Occipital lobe (tissue), 2 donors: ENCODE data around the gene MID1. TPM values are rescaled to one million over a fixed set of nuclear protein-coding genes. Genes with fewer than 3 reads are reported as not detected.

ENCODE experiments used
- DNase-seq: peaks from one replicate; lab custom pipeline; 2025; lab: John Stamatoyannopoulos, UW
- total RNA-seq: library from RNA; depleted of rRNA; stranded (reverse); fragments of >200 nt; gene quantifications from one replicate; pipeline ENCODE4 v1.2.3, GENCODE V29; 2014

Gene MID1
- total RNA-seq, 1 donor from 2014 or later = 24.6 TPM

DNA sequence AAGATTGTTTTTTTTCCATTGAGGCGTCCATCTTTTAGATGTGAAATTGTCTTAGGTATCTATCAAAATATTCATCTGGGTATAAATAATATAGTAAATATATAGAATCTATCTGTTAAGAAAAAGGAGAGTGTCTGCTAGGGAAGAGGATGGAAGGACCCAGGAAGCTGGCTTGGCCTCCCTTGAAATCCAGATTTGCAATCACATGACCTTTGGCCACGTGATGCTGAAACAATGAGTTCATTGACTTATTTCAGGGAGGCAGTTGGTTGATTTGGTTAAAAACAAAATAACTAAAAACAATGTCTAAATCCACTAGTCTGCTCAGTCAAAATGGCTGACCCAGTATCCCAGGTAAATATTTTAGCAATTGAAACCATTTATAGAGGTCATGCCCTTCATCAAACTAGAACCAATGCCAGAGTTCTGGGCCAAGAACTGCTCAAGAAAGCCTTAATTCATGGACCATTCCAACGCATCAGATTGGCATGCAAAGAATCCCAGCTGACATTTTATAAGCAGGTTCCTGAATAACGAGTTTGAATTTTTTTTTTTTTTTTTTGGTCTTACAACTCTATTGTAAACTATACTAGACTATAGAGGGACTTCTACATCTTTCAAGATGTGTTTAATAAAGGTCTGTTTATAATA is 172.7 kb downstream of the MID1 start:
- no peak for DNase-seq

DNA sequence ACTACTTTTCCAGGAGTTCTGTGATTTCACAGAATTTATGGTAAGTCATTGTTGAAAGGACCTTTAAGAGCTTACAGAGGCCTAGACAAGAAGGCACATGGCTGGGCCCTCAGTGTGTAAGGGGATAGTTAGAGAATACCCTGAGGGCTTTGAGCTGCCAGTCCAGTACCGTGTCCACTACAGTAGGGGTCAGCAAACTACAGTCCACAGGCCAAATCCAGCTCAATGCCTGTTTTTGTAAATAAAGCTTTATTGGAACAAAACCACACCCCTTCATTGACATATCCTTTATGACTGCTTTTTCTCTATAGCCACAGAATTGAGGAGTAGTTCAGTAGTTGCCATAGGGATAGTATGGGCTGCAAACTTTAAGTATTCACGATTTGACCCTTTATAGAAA is 176.2 kb downstream of the MID1 start:
- DNase-seq = no peak

DNA sequence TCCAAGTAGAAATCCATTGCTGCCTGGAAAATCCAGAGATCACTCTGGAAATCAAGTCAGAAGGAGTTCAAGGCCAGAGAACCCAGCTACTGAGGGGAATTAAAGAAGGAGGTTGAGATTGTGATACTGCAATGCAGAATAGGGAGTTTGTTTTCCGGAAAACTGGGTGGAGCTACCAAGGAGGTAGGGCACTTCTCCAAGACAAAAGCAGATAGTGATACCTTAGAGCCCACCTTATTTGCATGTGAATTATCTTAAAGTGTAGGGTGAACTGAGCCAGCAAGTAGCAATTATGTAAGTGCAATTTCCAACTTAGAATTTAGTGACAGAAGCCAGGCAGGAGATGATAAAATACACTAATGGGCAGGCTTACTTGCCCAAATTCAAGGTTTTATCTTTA is 178.9 kb downstream of the MID1 start:
- DNase-seq = no peak

DNA sequence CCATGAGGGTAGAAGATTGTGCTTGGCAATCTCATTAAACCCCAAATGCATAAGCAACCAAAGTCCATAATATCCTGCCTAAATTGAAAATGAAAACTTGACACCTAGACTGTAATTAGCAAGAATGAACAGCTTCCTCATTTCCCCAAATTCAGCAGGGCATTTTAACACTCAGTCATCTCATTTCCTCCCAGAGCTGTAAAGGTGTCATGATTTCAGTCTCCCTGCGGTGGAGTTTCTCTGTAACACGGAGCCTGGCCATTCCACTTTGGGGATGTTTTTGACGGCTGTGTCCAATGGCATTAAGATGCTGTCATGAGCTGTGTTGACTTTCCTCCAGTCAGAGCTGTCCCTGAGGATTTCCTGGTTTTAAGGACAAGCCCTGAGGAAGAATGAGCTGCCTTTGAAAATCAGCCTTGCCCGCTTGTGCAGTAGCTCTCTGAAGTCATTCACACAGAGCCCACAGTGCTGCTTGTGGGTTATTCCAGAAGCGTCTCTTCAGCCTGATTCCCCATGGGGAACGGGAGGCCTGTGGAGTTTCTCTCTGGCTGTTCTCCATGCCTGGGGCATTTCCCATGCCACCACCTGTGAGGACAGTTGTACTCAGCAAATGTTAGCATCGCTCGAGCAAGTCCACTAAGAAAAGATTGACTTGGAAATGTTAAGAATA is 187.0 kb downstream of the MID1 start:
- DNase-seq = no peak

DNA sequence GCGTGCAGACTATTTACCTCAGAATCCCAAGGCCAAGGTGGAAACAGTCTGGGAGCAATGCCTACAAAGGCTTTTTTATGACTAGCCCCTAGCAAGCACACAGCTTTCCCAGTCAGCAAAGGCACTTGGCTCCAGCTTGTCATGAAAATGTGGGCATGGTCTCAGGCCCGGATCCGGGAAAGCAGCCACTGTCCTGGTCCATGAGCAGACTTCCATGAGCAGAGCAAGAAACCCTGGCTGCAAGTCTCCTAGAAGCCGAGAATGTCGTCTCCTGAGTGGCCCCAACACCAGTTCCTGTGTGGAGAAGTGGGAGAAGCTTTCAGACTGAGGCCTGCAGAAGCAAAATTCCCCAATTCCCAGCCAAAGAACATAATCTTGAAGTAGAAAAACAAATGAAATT is 190.5 kb downstream of the MID1 start:
- DNase-seq = no peak

DNA sequence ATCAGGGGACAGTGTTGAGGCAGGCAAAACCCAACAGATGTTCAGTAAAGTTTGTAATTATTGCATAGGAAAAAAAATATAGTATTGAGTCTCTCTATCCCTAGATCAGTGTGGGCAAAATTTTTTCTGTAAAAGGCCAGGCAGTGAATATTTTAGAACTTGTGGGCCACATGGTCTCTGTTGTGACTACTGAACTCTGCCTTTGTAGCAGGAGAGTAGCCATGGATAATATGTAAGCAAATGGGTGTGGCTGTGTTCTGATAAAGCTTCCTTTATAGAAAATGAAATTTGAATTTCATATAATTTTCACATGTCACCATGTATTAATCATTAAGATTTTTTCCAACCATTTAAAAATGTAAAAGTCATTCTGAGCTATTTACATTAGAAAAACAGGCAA is 193.1 kb downstream of the MID1 start:
- no peak for DNase-seq

DNA sequence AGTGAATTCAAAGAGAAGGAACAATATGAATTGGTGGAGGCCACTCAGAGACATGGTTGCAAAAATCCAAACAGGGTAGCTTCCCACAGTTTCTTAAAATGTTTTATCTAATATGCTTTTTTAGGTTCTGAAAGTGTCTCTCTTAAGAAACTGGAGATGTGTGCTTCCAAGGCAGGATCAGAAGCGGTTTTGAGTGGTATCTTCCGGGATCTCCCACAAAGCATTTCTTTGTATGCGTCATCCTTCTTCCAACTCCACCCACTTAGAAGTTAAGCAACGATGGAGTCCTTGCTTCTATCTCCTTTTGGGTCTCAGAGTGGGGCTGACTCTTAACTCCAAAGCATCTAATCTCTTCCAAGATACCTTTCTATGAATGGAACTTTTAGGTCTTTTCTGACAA is 196.7 kb downstream of the MID1 start:
- no peak for DNase-seq

DNA sequence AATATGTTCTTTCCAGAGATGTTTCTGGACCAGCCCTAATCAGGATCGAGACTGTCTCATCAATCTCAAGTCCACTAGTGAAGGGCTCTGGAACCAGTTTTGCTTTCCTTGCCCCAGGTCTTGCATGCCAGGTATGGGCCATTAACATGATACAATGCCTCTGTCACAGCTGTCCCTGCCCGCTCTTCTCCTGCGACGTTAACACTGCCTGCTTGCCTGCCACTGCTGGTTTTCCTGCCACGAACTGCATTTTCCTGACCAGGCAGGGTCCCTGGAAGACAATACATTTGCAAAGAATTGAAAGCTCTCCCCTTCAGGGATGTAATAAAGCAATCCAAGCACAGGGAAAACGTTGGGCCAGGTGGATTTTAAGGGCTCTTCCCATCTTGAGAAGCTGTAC is 200.3 kb downstream of the MID1 start:
- DNase-seq = no peak

DNA sequence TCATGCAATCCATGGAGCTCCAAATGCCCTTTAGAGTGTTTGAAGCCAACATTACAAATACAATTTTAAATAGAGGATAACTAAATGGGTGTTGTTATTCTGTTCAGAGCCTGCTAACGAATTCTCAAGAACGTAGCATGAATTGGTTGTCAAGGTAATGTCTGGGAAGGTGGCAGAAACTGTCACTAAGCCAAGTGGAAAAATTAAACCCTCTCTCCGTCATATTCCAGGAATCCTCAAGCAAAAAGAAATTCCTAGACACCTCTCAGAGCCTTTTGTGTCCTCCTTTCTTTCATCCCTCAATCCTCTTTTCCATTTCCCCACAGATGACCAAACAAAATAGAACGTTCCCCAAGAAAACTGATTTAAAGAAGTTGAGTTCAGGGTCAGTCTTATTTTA is 204.0 kb downstream of the MID1 start:
- DNase-seq = no peak

DNA sequence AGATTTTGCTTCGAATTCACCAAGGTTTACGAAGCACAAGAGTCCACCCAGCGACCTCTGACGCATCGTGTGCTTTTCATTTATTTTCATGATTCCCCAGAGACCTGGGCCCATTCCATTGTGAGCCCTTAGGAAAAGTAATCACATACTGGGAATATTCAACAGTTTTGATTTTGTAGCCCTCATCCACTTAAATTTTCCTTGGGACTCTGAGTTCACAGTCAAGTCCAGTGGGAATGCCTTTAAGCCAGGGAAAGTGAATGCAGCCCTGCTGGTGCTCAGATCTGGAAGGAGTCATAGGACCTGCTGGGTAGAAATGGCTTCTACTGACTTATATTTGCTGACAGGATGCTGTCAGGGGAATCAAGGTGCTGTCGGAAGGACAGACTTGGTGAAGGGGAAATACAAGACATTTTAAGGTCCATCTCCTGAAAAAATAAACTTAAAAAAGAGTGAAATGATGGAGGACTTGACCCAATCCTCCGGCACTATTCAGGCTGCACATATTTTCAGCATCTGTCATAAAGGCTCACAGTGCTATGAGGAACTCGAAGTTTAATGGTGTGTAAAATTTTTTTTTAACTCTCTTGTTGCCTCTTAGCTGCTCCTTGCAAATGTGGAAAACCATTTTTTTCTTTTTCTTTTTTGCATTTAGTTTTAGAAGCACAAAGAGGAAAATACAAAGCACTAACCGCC is 204.9 kb downstream of the MID1 start:
- DNase-seq = no peak

DNA sequence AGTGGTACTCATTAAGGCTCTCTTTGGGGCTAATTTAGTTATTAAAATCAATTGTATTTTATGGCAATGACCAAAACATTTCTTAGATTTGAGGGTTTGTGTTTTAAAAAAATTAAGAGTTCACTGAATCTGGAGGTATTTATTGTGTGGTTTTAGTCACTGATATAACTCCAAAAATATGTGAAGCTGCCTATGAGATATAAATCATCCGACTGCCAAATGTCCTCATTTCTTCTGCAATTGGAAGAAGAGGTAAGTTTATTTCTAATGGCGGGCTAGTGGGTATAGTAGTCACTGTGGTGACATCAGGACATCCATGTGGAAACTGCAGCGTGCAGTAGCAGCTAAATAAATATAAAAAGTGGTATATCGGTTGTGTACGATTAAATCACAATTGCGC is 205.5 kb downstream of the MID1 start:
- no peak for DNase-seq

DNA sequence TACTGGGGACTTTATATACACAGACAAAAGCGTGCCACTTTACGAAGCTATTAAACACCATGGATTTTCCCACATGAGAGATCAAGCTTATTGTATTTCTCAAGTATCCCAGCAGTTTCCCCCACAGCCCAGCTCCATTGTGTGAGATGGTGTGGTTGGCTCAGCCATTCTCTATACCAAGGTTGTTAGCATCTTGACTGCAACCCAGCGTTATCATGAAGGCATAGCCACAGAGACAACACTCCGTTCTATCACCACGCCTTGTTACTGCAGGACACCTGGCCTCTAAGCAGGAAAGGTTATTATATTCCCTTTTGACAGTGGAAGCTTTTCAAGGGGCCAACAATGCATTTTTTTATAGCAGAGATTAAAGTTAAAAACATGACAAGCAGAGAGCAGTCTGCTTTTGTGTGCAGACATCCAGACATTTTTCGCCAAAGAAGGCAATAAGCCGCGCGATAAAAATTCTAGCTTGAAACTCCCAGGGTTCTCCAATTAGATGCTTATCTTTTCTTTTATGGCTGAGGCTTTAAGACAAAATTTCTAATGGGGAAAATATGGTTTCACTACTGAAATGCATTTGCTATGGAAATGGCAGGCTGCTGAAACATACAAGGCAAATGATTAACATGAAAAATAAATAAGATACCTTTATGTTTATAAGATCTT is 206.1 kb downstream of the MID1 start:
- no peak for DNase-seq

DNA sequence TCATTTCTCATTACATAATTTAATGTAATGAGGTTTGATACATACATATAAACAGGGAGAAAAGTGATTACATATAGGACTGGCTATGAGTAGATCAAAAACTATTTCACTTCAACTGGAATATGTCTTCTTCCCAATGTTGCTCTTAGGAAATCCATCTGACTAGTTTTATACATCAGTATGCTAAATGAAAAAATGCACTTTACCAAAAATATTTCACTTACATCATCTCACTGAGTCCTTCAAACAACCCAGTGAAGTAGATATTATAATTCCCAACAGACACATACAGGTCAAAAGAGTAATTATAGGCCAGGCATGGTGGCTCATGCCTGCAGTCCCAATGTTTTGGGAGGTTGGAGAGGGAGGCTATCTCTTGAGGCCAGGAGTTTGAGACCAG is 215.9 kb downstream of the MID1 start:
- DNase-seq = no peak

DNA sequence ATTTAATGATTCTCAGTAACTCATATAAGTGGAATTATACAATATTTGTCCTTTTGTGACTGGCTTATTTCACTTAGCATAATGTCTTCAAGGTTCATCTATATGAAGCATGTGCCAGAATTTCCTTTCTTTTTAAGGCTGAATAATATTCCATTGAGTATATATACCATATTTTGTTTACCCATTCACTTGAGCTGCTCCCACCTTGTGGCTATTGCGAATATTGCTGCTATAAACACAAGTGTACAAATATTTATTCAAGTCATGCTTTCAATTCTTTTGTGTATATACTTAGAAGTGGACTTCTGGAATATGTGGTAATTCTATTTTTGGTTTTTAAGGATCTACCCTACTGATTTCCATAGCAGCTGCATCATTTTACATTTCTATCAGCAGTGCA is 219.1 kb downstream of the MID1 start:
- DNase-seq = no peak

DNA sequence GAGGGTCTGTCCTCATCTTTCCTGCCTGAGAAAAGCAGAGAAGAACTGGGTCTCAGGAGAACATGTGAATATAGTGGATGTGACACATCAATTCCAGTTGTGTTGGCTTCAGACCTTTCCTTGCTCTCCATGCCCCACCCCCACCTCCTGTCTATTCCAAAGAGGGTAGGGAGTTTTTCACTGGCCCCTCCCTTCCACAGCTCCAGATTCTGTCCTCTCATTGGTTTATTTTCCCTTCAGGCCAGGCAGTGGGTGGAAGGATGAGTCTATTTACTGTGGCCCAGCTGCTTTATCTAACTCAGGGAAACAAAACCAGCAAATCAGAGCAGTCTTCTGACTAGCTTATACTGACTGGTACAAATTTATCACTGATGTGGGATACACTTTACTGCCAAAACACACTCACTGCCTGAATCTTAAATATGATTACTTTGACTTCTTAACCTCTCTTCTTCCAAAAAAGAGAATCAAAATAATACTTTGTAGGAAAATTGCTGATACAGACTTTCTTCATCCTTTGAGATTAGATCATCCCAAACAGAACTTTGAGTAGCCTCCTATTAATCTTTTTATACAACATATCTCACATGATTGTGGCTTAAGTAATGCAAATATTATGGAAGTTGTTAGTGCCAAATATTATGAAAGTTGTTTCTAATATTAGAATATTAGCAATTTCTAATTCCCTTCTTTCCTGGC is 221.2 kb downstream of the MID1 start:
- no peak for DNase-seq

DNA sequence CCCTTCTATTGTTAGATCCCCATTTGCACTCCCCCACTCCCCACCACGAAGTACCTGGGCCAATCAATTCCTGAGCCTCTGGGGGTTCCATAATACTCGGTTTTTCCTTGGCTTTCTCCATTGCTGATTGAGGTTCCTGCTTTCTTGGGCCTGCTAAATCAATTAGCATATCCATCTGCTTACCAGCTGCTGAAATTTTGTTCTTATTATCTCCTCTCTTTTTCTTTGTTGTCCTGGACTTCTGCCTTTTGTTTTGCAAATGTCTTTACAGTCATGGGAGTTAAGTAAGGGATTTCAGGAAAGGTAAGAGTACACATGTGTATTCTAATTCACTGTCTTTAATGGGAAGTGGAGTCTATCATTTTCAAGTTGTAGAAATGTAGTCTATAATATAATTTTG is 222.2 kb downstream of the MID1 start:
- no peak for DNase-seq

DNA sequence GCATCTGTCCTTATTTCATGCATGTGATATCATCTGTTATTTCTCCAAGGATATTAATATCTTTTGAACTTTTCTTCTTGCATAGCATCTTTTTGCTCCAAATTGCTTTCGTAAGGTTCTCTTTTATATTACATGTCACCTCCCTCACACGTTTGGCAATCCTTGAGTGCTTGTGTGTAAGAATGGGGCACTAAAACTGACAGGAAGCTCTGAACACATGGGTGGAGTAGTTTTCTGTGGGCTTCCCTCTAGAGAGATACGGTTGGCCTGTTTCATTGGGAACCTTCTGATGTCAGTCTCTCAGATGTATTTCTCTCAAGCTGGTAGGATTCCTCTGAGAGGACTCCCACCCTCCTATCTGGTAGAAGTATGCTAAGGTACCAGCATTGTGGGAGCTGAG is 223.0 kb downstream of the MID1 start:
- DNase-seq = no peak

DNA sequence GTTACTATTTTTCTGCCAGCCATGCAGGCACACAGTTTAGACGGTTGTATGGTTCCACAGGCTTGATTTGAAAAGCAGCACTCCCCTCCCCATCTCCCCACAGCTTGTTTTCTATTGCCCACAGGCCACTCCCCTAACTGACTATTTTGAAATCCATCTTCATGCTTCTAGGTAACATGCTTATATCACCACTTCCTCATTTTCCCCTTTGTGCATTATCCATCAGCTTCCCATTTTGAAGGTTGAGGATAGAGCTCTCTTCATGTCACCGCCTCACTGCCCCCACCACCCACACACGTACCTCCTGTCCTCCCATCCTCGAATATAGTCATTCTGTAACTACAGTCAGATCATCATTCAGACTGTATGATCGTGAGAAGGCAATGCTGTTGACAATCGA is 224.7 kb downstream of the MID1 start:
- no peak for DNase-seq
